Dedifferentiated amniotic fluid mesenchymal stem cell (primary cell): ENCODE results near the gene MAP3K13.
"Not testable (repeated sequence)": the region's sequence is repeated elsewhere in the genome, so short reads cannot be mapped to it uniquely, and the experiment has no call there.

Experiments used
- DNase-seq: peaks from one replicate; pipeline ENCODE4 v3.0.0-alpha.2; 2016; ENCODE audit errors: extremely low spot score

Gene MAP3K13

GRCh38 chr3:185397676-185398075 lies 34.7 kb downstream of the MAP3K13 start:
- no peak for DNase-seq

GRCh38 chr3:185399737-185400667 lies 37.1 kb downstream of the MAP3K13 start:
- DNase-seq = no peak

GRCh38 chr3:185400866-185401265 lies 37.9 kb downstream of the MAP3K13 start:
- no peak for DNase-seq

- DNase-seq = no peak
Measured at GRCh38 chr3:185401319-185401955, 38.5 kb downstream of the MAP3K13 start.

- DNase-seq = no peak
Measured at GRCh38 chr3:185402561-185402960, 39.6 kb downstream of the MAP3K13 start.

- DNase-seq = no peak
Measured at GRCh38 chr3:185403002-185403401, 40.1 kb downstream of the MAP3K13 start.

- no peak for DNase-seq
Measured at GRCh38 chr3:185405243-185405642, 42.3 kb downstream of the MAP3K13 start.

- DNase-seq = no peak
Measured at GRCh38 chr3:185405664-185406063, 42.7 kb downstream of the MAP3K13 start.

GRCh38 chr3:185406121-185406620 lies 43.2 kb downstream of the MAP3K13 start:
- DNase-seq = no peak

- DNase-seq = no peak
Measured at GRCh38 chr3:185409957-185410356, 47.0 kb downstream of the MAP3K13 start.

- DNase-seq = no peak
Measured at GRCh38 chr3:185411133-185411532, 48.2 kb downstream of the MAP3K13 start.

GRCh38 chr3:185416513-185416912 lies 53.6 kb downstream of the MAP3K13 start:
- no peak for DNase-seq

- not testable (repeated sequence) for DNase-seq
Measured at GRCh38 chr3:185418561-185418977, 55.6 kb downstream of the MAP3K13 start.

GRCh38 chr3:185420762-185421161 lies 57.8 kb downstream of the MAP3K13 start:
- DNase-seq = no peak

GRCh38 chr3:185421577-185422232 lies 58.8 kb downstream of the MAP3K13 start:
- no peak for DNase-seq

- DNase-seq = no peak
Measured at GRCh38 chr3:185422677-185423076, 59.7 kb downstream of the MAP3K13 start.

GRCh38 chr3:185423178-185423577 lies 60.2 kb downstream of the MAP3K13 start:
- DNase-seq = no peak

- no peak for DNase-seq
Measured at GRCh38 chr3:185424435-185424834, 61.5 kb downstream of the MAP3K13 start.

- no peak for DNase-seq
Measured at GRCh38 chr3:185430375-185430774, 67.4 kb downstream of the MAP3K13 start.

- DNase-seq = no peak
Measured at GRCh38 chr3:185439745-185440466, 77.0 kb downstream of the MAP3K13 start.

- DNase-seq = no peak
Measured at GRCh38 chr3:185442031-185442430, 79.1 kb downstream of the MAP3K13 start.

- no peak for DNase-seq
Measured at GRCh38 chr3:185444329-185444728, 81.4 kb downstream of the MAP3K13 start.
